ENCODE results near the gene FASTK. TPM values are rescaled to one million over a fixed set of nuclear protein-coding genes. Genes with fewer than 3 reads are reported as not detected.

The FASTK gene
- total RNA-seq, 1 donor from 2014 or later: 97.6 TPM

Other genes with a start within 250 kb of the FASTK start
- not detected in 3 replicates for gene AOC1, start 228.3 kb downstream of the FASTK start, total RNA-seq
- gene KCNH2, start 102.5 kb downstream of the FASTK start, total RNA-seq: 11.2 to 12.3 TPM (median 11.7 TPM) in 3 replicates
- 6.0 to 7.8 TPM (median 6.6 TPM) in 3 replicates for gene NOS3, start 89.8 kb downstream of the FASTK start, total RNA-seq
- 10.6 to 14.0 TPM (median 11.8 TPM) in 3 replicates for gene ATG9B, start 56.3 kb downstream of the FASTK start, total RNA-seq
- 39.8 to 48.0 TPM (median 40.7 TPM) in 3 replicates for gene ABCB8, start 52.4 kb downstream of the FASTK start, total RNA-seq
- gene ASIC3, start 32.3 kb downstream of the FASTK start, total RNA-seq: 6.1 to 7.9 TPM (median 7.2 TPM) in 3 replicates
- gene CDK5, start 22.9 kb downstream of the FASTK start, total RNA-seq: 17.0 to 17.5 TPM (median 17.4 TPM) in 3 replicates
- 236 to 249 TPM (median 243 TPM) in 3 replicates for gene SLC4A2, start 21.2 kb downstream of the FASTK start, total RNA-seq
- gene TMUB1, start 2.7 kb upstream of the FASTK start, total RNA-seq: 34.7 to 38.4 TPM (median 36.5 TPM) in 3 replicates
- gene AGAP3, start 5.7 kb upstream of the FASTK start, total RNA-seq: 134 to 146 TPM (median 141 TPM) in 3 replicates
- 0.20 TPM in 1 of 3 replicates, not detected in the others for gene GBX1, start 86.9 kb upstream of the FASTK start, total RNA-seq
- not detected in 3 replicates for gene ASB10, start 106.4 kb upstream of the FASTK start, total RNA-seq
- not detected in 3 replicates for gene H2BK1, start 129.7 kb upstream of the FASTK start, total RNA-seq
- 44.9 to 46.2 TPM (median 45.6 TPM) in 3 replicates for gene ABCF2, start 146.4 kb upstream of the FASTK start, total RNA-seq
- gene CHPF2, start 151.7 kb upstream of the FASTK start, total RNA-seq: 55.1 to 56.5 TPM (median 56.2 TPM) in 3 replicates
- 114 to 119 TPM (median 116 TPM) in 3 replicates for gene SMARCD3, start 167.9 kb upstream of the FASTK start, total RNA-seq